Head of caudate nucleus (tissue), 42 donors: ENCODE measurements around the gene NFATC1.

Experiments used
- DNase-seq, 42 donors: peaks; one replicate each; pipeline versions ENCODE4 v3.0.0 to v3.0.0-alpha.2; 2020 to 2021; ENCODE audit warnings: mixed read lengths in 7 of 42
- intact Hi-C: fragments of 100-400 bp; cut with DNase I; formaldehyde crosslinking; loops from one replicate; pipeline ENCODE4 v1.15.0; 2022

Gene NFATC1

GRCh38 chr18:79429381-79429780 is 33.7 kb downstream of the NFATC1 start:
- DNase-seq, result no peak
- intact Hi-C loops, result no loop called here

GRCh38 chr18:79429785-79430281 is 34.1 kb downstream of the NFATC1 start:
- DNase-seq, result no peak

GRCh38 chr18:79432376-79433120 is 36.8 kb downstream of the NFATC1 start:
- intact Hi-C loops, result no loop called here

More at GRCh38 chr18:79429785-79430281, 34.1 kb downstream of the NFATC1 start:
- intact Hi-C loops, result no loop called here

GRCh38 chr18:79433431-79433830 is 37.7 kb downstream of the NFATC1 start:
- intact Hi-C loops, result no loop called here
- no peak for DNase-seq

More at GRCh38 chr18:79432376-79433120, 36.8 kb downstream of the NFATC1 start:
- DNase-seq, result no peak

- no peak for DNase-seq
These were observed 39.1 kb downstream of the NFATC1 start for GRCh38 chr18:79434607-79435401.

GRCh38 chr18:79436556-79437275 is 41.0 kb downstream of the NFATC1 start:
- no peak for DNase-seq
- intact Hi-C loops, result no loop called here

More at GRCh38 chr18:79434607-79435401, 39.1 kb downstream of the NFATC1 start:
- intact Hi-C loops, result no loop called here

- intact Hi-C loops, result no loop called here
- DNase-seq, result no peak
These were observed 42.6 kb downstream of the NFATC1 start for GRCh38 chr18:79438089-79438897.

GRCh38 chr18:79438898-79439627 is 43.3 kb downstream of the NFATC1 start:
- no peak for DNase-seq
- intact Hi-C loops, result no loop called here

- no peak for DNase-seq
- intact Hi-C loops, result no loop called here
These were observed 43.9 kb downstream of the NFATC1 start for GRCh38 chr18:79439628-79440023.

GRCh38 chr18:79440316-79441110 is 44.8 kb downstream of the NFATC1 start:
- intact Hi-C loops, result no loop called here
- DNase-seq, result no peak

GRCh38 chr18:79441420-79441819 is 45.7 kb downstream of the NFATC1 start:
- intact Hi-C loops, result no loop called here
- no peak for DNase-seq

GRCh38 chr18:79442508-79443221 is 46.9 kb downstream of the NFATC1 start:
- no peak for DNase-seq
- intact Hi-C loops, result no loop called here

GRCh38 chr18:79445221-79445620 is 49.5 kb downstream of the NFATC1 start:
- intact Hi-C loops, result no loop called here
- no peak for DNase-seq

- intact Hi-C loops, result no loop called here
- no peak for DNase-seq
These were observed 50.2 kb downstream of the NFATC1 start for GRCh38 chr18:79445696-79446561.

GRCh38 chr18:79446931-79447330 is 51.2 kb downstream of the NFATC1 start:
- intact Hi-C loops, result no loop called here
- DNase-seq, result no peak
